SK-N-SH (cell line): Measurements from ENCODE around the gene MSI1. TPM values are rescaled to one million over a fixed set of nuclear protein-coding genes. Genes with fewer than 3 reads are reported as not detected.
A peak's percentile ranks its signal among the peaks of the same experiment; 100 is the strongest.

ENCODE experiments used
- CTCF ChIA-PET: fragments of 300-600, 350-600 bp; formaldehyde crosslinking; extraction: SDS; loops from one replicate; lab custom pipeline; 2021; lab: Yijun Ruan, JAX
- POLR2A ChIA-PET: fragments of 350-600 bp; sonication (Branson Sonifier 250); formaldehyde crosslinking; extraction: SDS; loops from one replicate; lab custom pipeline; 2020; ENCODE audit warnings: antibody characterized with exemption, inconsistent platforms; lab: Yijun Ruan, JAX
- DNase-seq: peaks from one replicate; pipeline ENCODE4 v3.0.0; 2012
- H2AFZ ChIP-seq: fragments of 200-600 bp; sonication (generic); 2 replicates; pipeline ENCODE4 v1.8.1; 2016; ENCODE audit warnings: antibody characterized with exemption, mild to moderate bottlenecking, low read depth
- H3F3A ChIP-seq: fragments of 200-600 bp; sonication (generic); replicated peaks from 2 replicates; pipeline ENCODE3; 2016; ENCODE audit warnings: antibody characterized with exemption, mild to moderate bottlenecking; ENCODE audit not compliant: insufficient read depth
- H3K27ac ChIP-seq, 2 experiments: fragments of 200-500 bp in 1 of 2; fragments of 200-600 bp in 1 of 2; sonication (Bioruptor generic) in 1 of 2; sonication (generic), shearing (Covaris generic) in 1 of 2; 2 replicates each; pipeline versions ENCODE4 v1.5.1 to v1.6.1; 2014 to 2016; ENCODE audit warnings: low read depth in 2 of 2, inconsistent platforms in 1 of 2, low read length in 1 of 2, mild to moderate bottlenecking in 1 of 2, mixed read lengths in 1 of 2
- H3K27me3 ChIP-seq: fragments of 200-600 bp; sonication (generic), shearing (Covaris generic); 2 replicates; pipeline ENCODE4 v1.6.1; 2016; ENCODE audit warnings: mixed run types; ENCODE audit not compliant: insufficient read depth
- H3K36me3 ChIP-seq, 2 experiments: fragments of 200-500 bp in 1 of 2; fragments of 200-600 bp in 1 of 2; sonication (Bioruptor generic) in 1 of 2; sonication (generic) in 1 of 2; replicated peaks in 1 of 2; 2 replicates each; pipeline versions ENCODE3 to v1.5.1; 2014 to 2016; ENCODE audit warnings: low read length in 1 of 2, mild to moderate bottlenecking in 1 of 2; ENCODE audit not compliant: insufficient read depth in 2 of 2, control insufficient read depth in 1 of 2
- H3K4me1 ChIP-seq, 2 experiments: fragments of 200-500 bp in 1 of 2; fragments of 200-600 bp in 1 of 2; sonication (Bioruptor generic) in 1 of 2; sonication (generic), shearing (Covaris generic) in 1 of 2; 2 replicates each; pipeline versions ENCODE4 v1.5.1 to v1.6.1; 2014 to 2016; ENCODE audit warnings: low read depth in 1 of 2, low read length in 1 of 2, mixed run types in 1 of 2; ENCODE audit not compliant: insufficient read depth in 2 of 2, control insufficient read depth in 1 of 2
- H3K4me2 ChIP-seq: fragments of 200-600 bp; sonication (generic), shearing (Covaris generic); 2 replicates; pipeline ENCODE4 v1.6.1; 2017; ENCODE audit warnings: mixed run types
- H3K4me3 ChIP-seq, 2 experiments: fragments of 200-500 bp in 1 of 2; fragments of 200-600 bp in 1 of 2; sonication (Bioruptor generic) in 1 of 2; sonication (generic), shearing (Covaris generic) in 1 of 2; 2 replicates each; pipeline versions ENCODE4 v1.5.1 to v1.8.1; 2014 to 2016; ENCODE audit warnings: low read depth in 2 of 2, inconsistent platforms in 1 of 2, low read length in 1 of 2, mild to moderate bottlenecking in 1 of 2, mixed read lengths in 1 of 2, moderate library complexity in 1 of 2
- H3K79me2 ChIP-seq: fragments of 200-600 bp; sonication (generic); 2 replicates; pipeline ENCODE4 v1.8.1; 2017; ENCODE audit warnings: mild to moderate bottlenecking; ENCODE audit not compliant: insufficient read depth
- H3K9ac ChIP-seq: fragments of 200-600 bp; sonication (generic); 2 replicates; pipeline ENCODE4 v1.6.1; 2017; ENCODE audit warnings: mixed run types
- H3K9me2 ChIP-seq: fragments of 200-600 bp; sonication (generic); 2 replicates; pipeline ENCODE4 v1.6.1; 2017; ENCODE audit warnings: mixed run types
- H3K9me3 ChIP-seq: fragments of 200-600 bp; sonication (generic); 2 replicates; pipeline ENCODE4 v1.6.1; 2017; ENCODE audit warnings: mixed run types, mild to moderate bottlenecking, moderate library complexity
- H4K20me1 ChIP-seq: fragments of 200-600 bp; sonication (generic); 2 replicates; pipeline ENCODE4 v1.6.1; 2017; ENCODE audit warnings: mild to moderate bottlenecking, mixed run types; ENCODE audit not compliant: insufficient read depth
- CHD2 ChIP-seq: fragments of 150-350 bp; IDR thresholded peaks from 2 replicates; pipeline ENCODE4 v1.6.1; 2018; ENCODE audit warnings: low read length; ENCODE audit not compliant: partially characterized antibody
- ELF1 ChIP-seq: IDR thresholded peaks from 2 replicates; pipeline ENCODE4 v1.4.0; 2012
- EP300 ChIP-seq, 2 experiments: IDR thresholded peaks; 2 replicates each; pipeline versions ENCODE4 v1.4.0 to v1.6.1; 2012; ENCODE audit warnings: borderline replicate concordance in 1 of 2, low read depth in 1 of 2, low read length in 1 of 2
- FOSL2 ChIP-seq: IDR thresholded peaks from 2 replicates; pipeline ENCODE4 v1.4.0; 2012; ENCODE audit warnings: low read depth, mild to moderate bottlenecking, moderate library complexity, borderline replicate concordance
- GATA2 ChIP-seq: sonication (generic); formaldehyde crosslinking; IDR thresholded peaks from 2 replicates; pipeline ENCODE4 v1.5.0; 2020; ENCODE audit warnings: mild to moderate bottlenecking, missing genetic modification reagents
- JUND ChIP-seq: IDR thresholded peaks from 2 replicates; pipeline ENCODE4 v1.4.0; 2012
- MEF2A ChIP-seq: IDR thresholded peaks from 2 replicates; pipeline ENCODE4 v1.4.0; 2012; ENCODE audit warnings: low read depth, borderline replicate concordance
- MXI1 ChIP-seq: IDR thresholded peaks from 2 replicates; pipeline ENCODE4 v1.6.1; 2012; ENCODE audit warnings: mild to moderate bottlenecking, low read depth, low read length, improper control_type of control experiment
- POLR2AphosphoS5 ChIP-seq: IDR thresholded peaks from 2 replicates; pipeline ENCODE4 v1.6.1; 2012; ENCODE audit warnings: low read depth, low read length
- RAD21 ChIP-seq: IDR thresholded peaks from 2 replicates; pipeline ENCODE4 v1.6.1; 2012; ENCODE audit warnings: mild to moderate bottlenecking, low read length
- RCOR1 ChIP-seq: fragments of 150-350 bp; IDR thresholded peaks from 2 replicates; pipeline ENCODE4 v1.6.1; 2017; ENCODE audit warnings: antibody characterized with exemption, low read length
- RFX5 ChIP-seq: IDR thresholded peaks from 2 replicates; pipeline ENCODE4 v1.6.1; 2012; ENCODE audit warnings: mild to moderate bottlenecking, improper control_type of control experiment, low read length
- RXRA ChIP-seq: IDR thresholded peaks from 2 replicates; pipeline ENCODE4 v1.4.0; 2012; ENCODE audit warnings: low read depth, mild to moderate bottlenecking, borderline replicate concordance
- SIN3A ChIP-seq: IDR thresholded peaks from 2 replicates; pipeline ENCODE4 v1.6.1; 2012; ENCODE audit warnings: low read depth, mild to moderate bottlenecking, low read length, moderate library complexity, borderline replicate concordance
- SMC3 ChIP-seq: IDR thresholded peaks from 2 replicates; pipeline ENCODE4 v1.6.1; 2012; ENCODE audit warnings: low read depth, low read length, improper control_type of control experiment
- TCF12 ChIP-seq: IDR thresholded peaks from 2 replicates; pipeline ENCODE4 v1.4.0; 2012
- TEAD4 ChIP-seq: IDR thresholded peaks from 2 replicates; pipeline ENCODE4 v1.4.0; 2012; ENCODE audit warnings: mild to moderate bottlenecking, borderline replicate concordance; ENCODE audit not compliant: insufficient read depth
- WGBS: methylation state at CpG from one replicate; pipeline ENCODE4 v1.1.6; 2017; ENCODE audit warnings: low lambda C conversion rate; 5-methylcytosine and 5-hydroxymethylcytosine counted together
- polyA plus RNA-seq, 3 experiments: library from polyadenylated mRNA; depleted of rRNA; stranded (reverse); fragments of >200 nt; gene quantifications; 2 replicates each; pipeline ENCODE4 v1.2.3, GENCODE V29; 2012
- TF ChIP-seq, protein P1 (sequence below): IDR thresholded peaks from 2 replicates; pipeline ENCODE4 v1.4.0; 2012; ENCODE audit warnings: low read depth, borderline replicate concordance
- TF ChIP-seq, protein P2 (sequence below): IDR thresholded peaks from 2 replicates; pipeline ENCODE4; 2012
- TF ChIP-seq, protein P3 (sequence below): IDR thresholded peaks from 2 replicates; pipeline ENCODE4 v1.6.1; 2012; ENCODE audit warnings: mild to moderate bottlenecking, low read depth, low read length, moderate library complexity
- TF ChIP-seq, protein P4 (sequence below): fragments of 200-600 bp; sonication (generic); IDR thresholded peaks from 2 replicates; pipeline ENCODE4 v1.6.1; 2017; ENCODE audit warnings: antibody characterized with exemption, mild to moderate bottlenecking, moderate library complexity
- TF ChIP-seq, protein P5 (sequence below): IDR thresholded peaks from 2 replicates; pipeline ENCODE4 v1.4.0; 2012; ENCODE audit warnings: low read depth, borderline replicate concordance

MSI1 gene
- polyA plus RNA-seq, 1 of the 3 experiments (the other 2 are of a cell fraction) = 1.7 TPM

DNA sequence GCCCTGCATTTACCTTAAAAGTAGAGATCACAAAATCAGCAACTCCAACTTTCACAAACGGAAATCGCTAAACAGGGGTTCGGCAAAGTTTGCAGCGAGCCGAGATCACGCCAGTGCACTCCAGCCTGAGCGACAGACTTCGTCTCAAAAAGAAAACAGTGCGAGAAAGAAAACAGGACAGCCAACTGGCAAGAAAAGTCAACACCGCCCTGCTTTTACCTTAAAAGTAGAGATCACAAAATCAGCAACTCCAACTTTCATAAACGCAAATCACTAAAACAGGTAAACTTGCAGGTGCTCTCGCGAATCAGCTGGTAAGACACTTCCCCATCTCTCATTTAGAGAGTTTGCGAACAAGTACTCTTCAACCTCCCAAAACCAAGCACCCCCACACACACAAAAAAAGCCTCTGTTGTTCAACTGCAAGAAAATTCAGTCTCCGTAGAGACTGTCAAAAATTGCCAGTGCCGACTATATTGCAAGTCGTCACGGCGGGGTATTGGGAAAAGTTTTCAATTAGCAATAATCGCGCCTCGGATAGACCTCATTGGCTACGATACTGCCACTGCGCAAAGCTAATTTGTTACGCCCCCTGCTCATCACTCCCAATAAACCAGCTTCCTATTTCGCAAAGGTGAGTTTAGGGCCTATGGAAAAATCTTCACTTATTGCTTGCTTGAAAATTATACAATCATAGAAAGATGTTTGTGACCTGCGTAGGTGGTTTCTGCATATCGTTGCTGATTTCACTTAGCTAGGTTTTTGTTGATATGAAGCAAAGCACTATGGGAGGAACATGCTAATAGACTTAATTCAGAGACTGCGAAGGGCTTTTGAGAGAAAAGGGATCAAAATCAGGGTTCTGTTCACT lies 76.1 kb downstream of the MSI1 start, which contains the start of gene RNU4-1:
Gene RNU4-1, minus strand, starts transcription at position 577 of the 871 bp plus-strand sequence.
- H3K4me1 ChIP-seq = peaks cover 0 to 2% of the 10 kb centered on the region in 2 experiments; a peak in 2 of 4 replicates
- POLR2A ChIA-PET = interaction anchor here (0.8 to 4.8 kb wide), 15 partner anchors 9 to 176 kb away, joined by 3 to 108 read pairs (median 13); partner anchors contain the start of genes COX6A1, PXN, RAB35 and RPLP0
- peak; percentile 57 for DNase-seq
- H3K9ac ChIP-seq = peak within 1 kb of the TSS; percentile 86
- H3K36me3 ChIP-seq = no peaks in the 10 kb centered on the region
- H3K9me2 ChIP-seq = no peaks in the 10 kb centered on the region
- WGBS = under 1% methylated on average over 28 of the region's 29 CpGs
- no peaks in the 10 kb centered on the region for H3K27me3 ChIP-seq
- CTCF ChIA-PET = interaction anchor here (0.8 to 3.8 kb wide), 10 partner anchors 9 to 67 kb away, joined by 3 to 26 read pairs (median 4); partner anchors contain the start of gene SIRT4
- H2AFZ ChIP-seq = peak within 1 kb of the TSS; percentile 67
- H3K27ac ChIP-seq = peak within 1 kb of the TSS; percentile 98 to 100
- H3K4me3 ChIP-seq = peak within 1 kb of the TSS; percentile 50 to 70
- peaks cover 30% of the 10 kb centered on the region for H3F3A ChIP-seq
- no peaks in the 10 kb centered on the region for H3K79me2 ChIP-seq
- H3K9me3 ChIP-seq = no peaks in the 10 kb centered on the region
- H4K20me1 ChIP-seq = no peaks in the 10 kb centered on the region
- H3K4me2 ChIP-seq = peak within 1 kb of the TSS; percentile 90
- TF ChIP-seq, protein P1, sequence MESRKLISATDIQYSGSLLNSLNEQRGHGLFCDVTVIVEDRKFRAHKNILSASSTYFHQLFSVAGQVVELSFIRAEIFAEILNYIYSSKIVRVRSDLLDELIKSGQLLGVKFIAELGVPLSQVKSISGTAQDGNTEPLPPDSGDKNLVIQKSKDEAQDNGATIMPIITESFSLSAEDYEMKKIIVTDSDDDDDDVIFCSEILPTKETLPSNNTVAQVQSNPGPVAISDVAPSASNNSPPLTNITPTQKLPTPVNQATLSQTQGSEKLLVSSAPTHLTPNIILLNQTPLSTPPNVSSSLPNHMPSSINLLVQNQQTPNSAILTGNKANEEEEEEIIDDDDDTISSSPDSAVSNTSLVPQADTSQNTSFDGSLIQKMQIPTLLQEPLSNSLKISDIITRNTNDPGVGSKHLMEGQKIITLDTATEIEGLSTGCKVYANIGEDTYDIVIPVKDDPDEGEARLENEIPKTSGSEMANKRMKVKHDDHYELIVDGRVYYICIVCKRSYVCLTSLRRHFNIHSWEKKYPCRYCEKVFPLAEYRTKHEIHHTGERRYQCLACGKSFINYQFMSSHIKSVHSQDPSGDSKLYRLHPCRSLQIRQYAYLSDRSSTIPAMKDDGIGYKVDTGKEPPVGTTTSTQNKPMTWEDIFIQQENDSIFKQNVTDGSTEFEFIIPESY = peak; percentile 92
- TF ChIP-seq SIN3A (peak; percentile 100), CHD2 (peak; percentile 83), POLR2AphosphoS5 (peak; percentile 100), ELF1 (peak; percentile 22; the same call in 1 of the 2 replicates), TCF12 (peak; percentile 60), MEF2A (peak; percentile 28; the same call in 1 of the 2 replicates), FOSL2 (peak; percentile 43), TEAD4 (peak; percentile 71), RAD21 (no peak), RCOR1 (peak; percentile 68), RFX5 (peak; percentile 48; the same call in 1 of the 2 replicates), JUND (peak; percentile 67), RXRA (peak; percentile 12; the same call in 1 of the 2 replicates), SMC3 (no peak), MXI1 (0 out of 2 replicates have a peak, but pooled peaks have one; percentile 29), GATA2 (CRISPR knock-in tag) (no peak), EP300 (IDR thresholded peaks at IDR 0.05; ENCODE audit: borderline replicate concordance in 1 of 2, low read depth in 1 of 2, low read length in 1 of 2) (peak in 1 of 2 experiments; percentile 67; a peak in 1 of 4 replicates)
- TF ChIP-seq, protein P2, sequence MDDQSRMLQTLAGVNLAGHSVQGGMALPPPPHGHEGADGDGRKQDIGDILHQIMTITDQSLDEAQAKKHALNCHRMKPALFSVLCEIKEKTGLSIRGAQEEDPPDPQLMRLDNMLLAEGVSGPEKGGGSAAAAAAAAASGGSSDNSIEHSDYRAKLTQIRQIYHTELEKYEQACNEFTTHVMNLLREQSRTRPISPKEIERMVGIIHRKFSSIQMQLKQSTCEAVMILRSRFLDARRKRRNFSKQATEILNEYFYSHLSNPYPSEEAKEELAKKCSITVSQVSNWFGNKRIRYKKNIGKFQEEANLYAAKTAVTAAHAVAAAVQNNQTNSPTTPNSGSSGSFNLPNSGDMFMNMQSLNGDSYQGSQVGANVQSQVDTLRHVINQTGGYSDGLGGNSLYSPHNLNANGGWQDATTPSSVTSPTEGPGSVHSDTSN = peak; percentile 71
- TF ChIP-seq, protein P3, sequence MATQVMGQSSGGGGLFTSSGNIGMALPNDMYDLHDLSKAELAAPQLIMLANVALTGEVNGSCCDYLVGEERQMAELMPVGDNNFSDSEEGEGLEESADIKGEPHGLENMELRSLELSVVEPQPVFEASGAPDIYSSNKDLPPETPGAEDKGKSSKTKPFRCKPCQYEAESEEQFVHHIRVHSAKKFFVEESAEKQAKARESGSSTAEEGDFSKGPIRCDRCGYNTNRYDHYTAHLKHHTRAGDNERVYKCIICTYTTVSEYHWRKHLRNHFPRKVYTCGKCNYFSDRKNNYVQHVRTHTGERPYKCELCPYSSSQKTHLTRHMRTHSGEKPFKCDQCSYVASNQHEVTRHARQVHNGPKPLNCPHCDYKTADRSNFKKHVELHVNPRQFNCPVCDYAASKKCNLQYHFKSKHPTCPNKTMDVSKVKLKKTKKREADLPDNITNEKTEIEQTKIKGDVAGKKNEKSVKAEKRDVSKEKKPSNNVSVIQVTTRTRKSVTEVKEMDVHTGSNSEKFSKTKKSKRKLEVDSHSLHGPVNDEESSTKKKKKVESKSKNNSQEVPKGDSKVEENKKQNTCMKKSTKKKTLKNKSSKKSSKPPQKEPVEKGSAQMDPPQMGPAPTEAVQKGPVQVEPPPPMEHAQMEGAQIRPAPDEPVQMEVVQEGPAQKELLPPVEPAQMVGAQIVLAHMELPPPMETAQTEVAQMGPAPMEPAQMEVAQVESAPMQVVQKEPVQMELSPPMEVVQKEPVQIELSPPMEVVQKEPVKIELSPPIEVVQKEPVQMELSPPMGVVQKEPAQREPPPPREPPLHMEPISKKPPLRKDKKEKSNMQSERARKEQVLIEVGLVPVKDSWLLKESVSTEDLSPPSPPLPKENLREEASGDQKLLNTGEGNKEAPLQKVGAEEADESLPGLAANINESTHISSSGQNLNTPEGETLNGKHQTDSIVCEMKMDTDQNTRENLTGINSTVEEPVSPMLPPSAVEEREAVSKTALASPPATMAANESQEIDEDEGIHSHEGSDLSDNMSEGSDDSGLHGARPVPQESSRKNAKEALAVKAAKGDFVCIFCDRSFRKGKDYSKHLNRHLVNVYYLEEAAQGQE = peak; percentile 70; the same call in 1 of the 2 replicates
- TF ChIP-seq, protein P4, sequence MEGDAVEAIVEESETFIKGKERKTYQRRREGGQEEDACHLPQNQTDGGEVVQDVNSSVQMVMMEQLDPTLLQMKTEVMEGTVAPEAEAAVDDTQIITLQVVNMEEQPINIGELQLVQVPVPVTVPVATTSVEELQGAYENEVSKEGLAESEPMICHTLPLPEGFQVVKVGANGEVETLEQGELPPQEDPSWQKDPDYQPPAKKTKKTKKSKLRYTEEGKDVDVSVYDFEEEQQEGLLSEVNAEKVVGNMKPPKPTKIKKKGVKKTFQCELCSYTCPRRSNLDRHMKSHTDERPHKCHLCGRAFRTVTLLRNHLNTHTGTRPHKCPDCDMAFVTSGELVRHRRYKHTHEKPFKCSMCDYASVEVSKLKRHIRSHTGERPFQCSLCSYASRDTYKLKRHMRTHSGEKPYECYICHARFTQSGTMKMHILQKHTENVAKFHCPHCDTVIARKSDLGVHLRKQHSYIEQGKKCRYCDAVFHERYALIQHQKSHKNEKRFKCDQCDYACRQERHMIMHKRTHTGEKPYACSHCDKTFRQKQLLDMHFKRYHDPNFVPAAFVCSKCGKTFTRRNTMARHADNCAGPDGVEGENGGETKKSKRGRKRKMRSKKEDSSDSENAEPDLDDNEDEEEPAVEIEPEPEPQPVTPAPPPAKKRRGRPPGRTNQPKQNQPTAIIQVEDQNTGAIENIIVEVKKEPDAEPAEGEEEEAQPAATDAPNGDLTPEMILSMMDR = no peak
- TF ChIP-seq, protein P5, sequence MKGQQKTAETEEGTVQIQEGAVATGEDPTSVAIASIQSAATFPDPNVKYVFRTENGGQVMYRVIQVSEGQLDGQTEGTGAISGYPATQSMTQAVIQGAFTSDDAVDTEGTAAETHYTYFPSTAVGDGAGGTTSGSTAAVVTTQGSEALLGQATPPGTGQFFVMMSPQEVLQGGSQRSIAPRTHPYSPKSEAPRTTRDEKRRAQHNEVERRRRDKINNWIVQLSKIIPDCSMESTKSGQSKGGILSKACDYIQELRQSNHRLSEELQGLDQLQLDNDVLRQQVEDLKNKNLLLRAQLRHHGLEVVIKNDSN = no peak
